ENCODE data around the gene NPC1L1.
"Not testable (repeated sequence)": the region's sequence is repeated elsewhere in the genome, so short reads cannot be mapped to it uniquely, and the experiment has no call there.

The NPC1L1 gene

DNA sequence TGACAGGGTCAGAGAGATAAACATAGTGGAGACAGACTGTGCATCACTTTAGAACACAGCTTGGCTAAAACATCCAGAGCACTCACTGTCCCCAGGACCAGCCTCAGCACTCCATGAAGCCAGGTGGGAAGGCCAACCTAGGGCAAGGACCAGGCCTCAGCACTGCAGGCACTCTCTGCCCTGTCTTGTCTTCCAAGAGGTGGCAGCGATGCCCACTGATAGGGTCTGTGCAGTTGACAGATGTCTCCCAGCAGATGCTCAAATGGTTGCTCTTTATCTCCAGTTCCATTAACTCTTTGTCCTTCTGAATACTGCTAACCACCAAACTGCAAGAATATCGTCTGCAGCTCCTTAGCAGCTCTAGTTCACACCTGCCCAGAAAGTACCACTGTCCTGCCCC, 23.5 kb upstream of the NPC1L1 start:
- no peak for DNase-seq (ENCODE audit: low read depth)

DNA sequence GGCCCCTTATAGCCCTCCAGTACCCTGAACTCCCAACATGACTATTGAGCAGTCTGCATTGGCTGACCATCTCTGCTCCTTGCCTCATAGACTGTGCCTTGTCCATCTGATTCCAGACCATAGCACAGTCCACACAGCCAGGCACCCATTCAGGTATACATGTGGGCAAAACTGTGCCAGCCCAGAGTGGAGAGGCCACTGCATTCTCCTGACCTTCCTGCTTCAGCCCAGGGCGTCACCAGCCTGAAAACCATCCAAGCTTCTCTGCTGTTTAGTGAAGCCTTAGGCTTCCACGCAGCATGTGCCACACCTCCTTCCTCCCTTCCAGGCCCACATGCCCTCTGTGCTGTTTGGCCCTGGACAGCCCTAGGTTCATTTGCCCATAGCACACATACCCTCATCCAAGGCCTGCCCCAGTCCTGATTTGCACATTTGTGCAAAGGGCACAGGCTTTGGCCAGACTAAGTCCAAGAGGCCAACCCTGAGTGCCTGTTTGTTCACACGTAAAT, 22.1 kb upstream of the NPC1L1 start:
- no peak for DNase-seq (ENCODE audit: low read depth)

DNA sequence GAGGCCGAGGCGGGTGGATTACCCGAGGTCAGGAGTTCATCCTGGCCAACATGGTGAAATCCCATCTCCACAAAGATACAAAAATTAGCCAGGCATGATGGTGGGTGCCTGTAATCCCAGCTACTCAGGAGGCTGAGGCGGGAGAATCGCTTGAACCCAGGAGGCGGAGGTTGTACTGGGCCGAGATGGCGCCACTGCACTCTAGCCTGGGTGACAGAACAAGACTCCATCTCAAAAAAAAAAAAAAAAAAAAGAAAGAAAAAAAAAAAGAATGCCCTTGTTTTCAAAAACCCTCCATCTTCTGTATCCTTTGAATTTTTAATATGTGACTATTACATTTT, 21.5 kb upstream of the NPC1L1 start:
- DNase-seq (ENCODE audit: low read depth) = not testable (repeated sequence)

DNA sequence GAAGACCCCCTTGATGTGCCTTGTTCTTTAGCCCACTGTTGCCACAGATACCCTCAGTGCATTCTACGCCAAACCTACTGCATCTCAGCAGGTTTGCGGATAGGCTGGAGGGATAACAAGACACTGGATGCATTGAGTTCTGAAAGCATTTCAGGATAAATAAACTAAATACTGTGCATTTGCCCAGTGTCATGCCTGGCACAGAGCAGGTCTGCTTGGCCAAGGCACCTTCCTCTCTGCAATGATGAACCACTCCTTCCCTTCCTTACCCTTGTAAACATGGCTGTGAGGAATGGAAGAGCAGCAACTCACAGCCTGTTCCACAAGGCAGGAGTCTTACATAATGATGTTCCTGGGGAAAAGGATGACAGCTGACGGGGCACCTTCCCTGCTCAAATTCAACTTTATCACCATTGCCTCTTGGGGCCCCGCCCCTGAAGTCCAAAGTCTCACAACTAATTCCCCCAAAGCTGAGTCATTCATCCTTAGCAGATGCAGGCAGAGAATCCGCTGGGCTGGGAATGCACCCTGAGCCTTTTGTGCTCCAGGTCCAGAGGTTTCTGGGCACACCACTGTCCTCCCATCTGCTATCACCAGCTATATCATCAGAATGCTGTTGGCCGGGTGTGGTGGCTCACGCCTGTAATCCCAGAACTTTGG, 21.0 kb upstream of the NPC1L1 start:
- no peak for DNase-seq (ENCODE audit: low read depth)

DNA sequence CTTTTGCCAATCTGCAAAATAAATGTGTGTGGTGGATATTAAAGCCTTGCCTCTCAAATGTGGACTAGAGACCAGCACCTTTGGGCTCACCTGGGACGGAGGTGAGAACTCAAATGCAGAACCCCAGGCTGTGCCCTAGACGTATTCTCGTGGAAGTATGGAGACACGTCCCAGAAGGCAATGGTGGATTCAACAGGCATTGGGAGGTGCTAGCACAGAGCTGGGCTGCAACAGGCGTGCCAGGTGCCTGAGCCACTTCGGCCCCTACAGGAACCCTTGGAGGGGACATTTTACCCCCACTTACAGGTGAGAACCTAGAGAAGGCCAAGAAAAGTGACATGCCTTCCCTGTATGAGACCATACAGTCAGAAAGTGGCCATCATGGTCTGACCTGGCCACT, 20.4 kb upstream of the NPC1L1 start:
- DNase-seq (ENCODE audit: low read depth) = no peak

DNA sequence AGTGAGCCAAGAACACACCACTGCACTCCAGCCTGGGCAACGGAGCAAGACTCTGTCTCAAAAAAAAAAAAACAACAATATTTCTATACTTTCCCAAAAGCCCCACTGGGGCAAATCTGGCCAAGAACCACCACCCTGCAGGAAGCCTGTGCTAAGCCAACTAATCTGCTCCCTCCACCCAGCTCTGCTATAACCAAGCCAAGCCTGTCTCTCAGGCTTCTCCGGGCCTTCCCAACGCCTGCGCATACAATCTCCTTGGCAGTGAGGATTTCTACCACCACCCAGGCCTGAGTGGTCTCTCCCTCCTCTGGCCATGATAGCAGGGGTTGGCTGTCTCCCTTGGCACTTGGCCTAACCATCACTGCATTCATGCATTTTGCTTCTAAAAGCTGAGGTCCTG, 18.4 kb upstream of the NPC1L1 start:
- DNase-seq (ENCODE audit: low read depth) = no peak

DNA sequence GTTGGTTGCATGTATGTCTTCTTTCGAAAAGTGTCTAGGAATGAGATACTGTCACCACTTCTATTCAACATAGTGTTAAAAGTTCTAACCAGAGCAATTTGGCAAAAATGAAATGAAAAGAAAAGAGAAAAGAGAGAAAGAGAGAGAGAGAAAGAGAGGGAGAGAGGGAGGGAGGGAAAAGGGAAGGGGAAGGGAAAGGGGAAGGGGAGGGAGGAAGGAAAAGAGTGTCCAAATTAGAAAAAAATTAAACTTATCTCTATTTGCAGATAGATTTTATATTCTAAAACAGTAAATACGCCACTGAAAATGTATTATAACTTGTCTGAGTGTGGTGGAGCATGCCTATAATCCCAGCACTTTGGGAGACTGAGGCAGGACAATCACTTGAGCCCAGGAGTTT, 16.4 kb upstream of the NPC1L1 start:
- DNase-seq (ENCODE audit: low read depth) = no peak

DNA sequence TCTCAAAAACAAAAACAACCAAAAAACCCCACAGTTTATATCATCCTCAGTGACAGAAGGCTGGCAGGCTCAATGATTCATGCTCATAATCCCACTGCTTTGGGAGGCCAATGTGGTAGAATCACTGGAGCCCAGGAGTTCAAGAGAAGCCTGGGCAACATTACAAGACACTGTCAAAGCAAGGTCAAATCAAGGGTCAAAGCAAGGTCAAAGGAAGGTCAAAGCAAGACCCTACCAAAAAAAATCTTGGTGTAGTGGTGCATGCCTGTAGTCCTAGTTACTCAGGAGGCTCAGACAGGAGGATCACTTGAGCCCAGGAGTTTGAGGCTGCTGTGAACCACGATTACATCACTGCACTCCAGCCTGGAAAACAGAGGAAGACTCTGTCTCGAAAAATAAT, 14.2 kb upstream of the NPC1L1 start:
- no peak for DNase-seq (ENCODE audit: low read depth)

DNA sequence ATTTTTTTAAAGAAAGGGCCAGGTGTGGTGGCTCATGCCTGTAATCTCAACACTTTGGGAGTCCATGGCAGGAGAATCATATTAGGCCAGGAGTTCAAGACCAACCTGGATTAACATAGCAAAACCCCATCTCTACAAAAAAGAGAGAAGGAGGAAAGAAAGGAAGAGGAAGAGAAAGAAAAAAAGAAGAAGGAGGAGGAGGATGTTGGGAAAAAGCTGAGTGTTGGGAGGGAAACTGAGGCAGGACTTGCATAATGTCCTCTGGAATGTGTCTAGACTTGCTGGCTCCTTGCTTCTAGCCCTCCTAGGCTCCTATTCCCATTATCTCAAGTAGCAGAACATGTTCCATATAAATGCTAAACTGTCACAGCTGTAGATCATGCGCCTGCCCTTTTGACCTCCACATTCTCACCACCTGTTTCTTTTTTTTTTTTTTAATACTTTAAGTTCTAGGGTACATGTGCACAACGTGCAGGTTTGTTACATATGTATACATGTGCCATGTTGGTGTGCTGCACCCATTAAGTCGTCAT, 11.4 kb upstream of the NPC1L1 start:
- DNase-seq (ENCODE audit: low read depth) = not testable (repeated sequence)

DNA sequence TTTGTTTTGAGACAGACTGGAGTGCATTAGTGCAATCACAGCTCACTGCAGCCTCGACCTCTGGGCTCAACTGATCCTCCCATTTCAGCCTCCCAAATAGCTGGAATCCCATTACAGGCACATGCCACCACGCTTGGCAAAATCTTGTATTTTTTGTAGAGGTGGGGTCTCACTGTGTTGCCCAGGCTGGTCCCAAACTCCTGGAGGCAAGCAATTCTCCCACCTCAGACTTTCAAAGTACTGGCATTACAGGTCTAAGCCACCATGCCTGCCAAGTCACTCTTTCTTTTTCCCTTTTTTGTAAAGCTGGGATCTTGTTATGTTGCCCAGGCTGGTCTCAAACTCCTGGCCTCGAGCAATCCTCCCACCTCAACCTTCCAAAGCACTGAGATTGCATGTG, 8.3 kb upstream of the NPC1L1 start:
- no peak for DNase-seq (ENCODE audit: low read depth)

DNA sequence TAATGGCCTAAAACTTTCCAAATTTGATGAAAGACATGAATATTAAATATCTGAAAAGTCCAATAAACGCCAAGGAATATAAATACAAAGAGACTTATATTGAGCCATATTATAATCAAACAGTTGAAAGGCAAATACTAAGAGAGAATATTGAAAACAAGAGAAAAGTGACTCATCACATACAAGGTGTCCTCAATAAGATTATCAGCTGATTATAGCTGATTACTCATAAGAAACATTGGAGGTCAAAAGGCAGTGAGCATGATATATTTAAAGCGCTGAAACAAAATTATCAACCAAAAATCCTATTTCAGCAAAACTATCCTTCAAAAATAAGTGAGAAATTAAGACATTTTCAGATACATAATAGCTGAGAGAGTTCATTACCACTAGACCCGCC, 7.8 kb upstream of the NPC1L1 start:
- no peak for DNase-seq (ENCODE audit: low read depth)

DNA sequence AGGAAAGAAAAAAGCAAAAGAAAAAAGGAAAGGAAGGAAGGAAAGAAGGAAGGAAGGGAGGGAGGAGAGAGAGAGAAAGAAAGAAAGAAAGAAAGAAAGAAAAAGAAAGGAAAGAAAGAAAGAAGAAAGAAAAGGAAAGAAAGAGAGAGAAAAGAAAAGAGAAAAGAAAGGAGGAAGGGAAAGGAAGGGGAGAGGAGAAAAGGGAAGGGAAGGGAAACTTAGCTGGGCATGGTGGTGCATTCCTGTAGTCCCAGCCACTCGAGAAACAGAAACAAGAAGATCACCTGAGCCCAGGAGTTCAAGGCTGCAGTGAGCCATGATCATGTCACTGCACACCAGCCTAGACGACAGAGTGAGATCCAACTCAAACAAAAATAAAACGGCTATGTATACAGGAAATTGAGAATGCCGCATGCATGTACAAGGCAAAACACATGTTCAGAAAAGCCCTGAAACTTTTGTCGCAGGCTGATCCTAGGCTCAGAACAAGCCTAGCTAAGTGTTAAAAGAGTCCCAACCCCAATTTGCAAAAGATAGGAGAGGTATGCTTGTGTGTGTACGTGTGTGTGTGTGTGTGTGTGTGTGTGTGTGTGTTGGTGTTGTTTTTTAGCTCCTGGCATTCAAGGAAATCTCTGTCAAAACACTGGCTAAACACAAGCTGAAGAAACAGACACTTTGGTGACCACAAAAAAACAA, 6.6 kb upstream of the NPC1L1 start:
- no peak for DNase-seq (ENCODE audit: low read depth)

DNA sequence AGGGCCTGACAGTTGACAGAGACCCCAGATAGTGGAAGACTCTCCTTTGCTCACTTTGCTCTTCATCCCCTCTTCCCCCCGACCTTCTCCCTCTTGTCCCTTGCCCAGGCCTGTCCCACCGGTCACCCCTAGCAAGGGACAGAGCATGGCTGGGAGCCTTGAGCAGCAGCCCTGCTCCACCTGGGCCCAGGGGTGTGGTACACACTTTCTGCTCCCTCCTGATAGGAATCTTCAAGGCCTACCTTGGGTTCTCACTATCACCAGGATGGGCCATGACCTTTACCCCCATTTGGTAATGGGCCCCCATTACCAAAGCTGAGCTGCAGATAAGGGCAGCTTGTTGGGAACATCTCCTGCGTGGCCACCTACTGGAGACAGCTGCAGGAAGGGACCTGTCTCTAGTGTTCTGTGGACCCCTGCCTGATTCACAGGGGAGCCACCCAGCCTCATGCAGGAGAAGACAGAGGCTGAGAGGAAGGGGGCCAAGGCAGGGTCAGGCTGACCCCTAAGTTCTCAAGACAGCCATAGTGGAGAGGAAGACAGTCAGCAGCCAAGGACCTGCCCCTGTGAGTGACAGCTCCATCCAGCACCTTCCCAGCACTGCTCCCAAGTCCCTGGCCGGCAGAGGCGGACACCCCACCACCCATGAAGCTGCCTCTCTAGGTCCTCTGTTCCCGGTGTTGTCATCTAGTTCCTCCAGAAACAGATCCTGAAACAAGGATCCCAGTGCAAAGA, 913 bp upstream of the NPC1L1 start:
- DNase-seq (ENCODE audit: low read depth) = no peak

DNA sequence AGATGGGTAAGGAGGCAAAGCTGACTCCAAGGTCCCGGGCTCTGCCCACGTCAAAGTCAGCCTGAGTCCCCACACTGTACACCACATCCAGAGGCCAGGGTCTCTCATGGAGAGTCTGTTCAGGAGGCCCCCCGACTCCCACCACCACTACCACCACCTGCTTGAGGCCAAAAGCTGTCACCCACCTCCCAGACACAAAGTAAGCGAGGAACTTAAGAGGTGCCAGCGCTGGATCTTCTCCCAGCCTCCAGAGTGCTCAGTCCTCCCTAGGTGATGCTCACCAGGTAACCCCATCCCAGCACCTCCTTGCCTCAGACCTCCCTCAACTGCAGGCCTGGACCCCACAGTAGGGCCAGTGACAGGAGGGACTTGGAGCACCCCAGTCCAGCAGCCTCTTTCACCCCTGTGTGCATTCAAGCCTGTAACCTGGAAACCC, 520 bp downstream of the NPC1L1 start:
- no peak for DNase-seq (ENCODE audit: low read depth)

DNA sequence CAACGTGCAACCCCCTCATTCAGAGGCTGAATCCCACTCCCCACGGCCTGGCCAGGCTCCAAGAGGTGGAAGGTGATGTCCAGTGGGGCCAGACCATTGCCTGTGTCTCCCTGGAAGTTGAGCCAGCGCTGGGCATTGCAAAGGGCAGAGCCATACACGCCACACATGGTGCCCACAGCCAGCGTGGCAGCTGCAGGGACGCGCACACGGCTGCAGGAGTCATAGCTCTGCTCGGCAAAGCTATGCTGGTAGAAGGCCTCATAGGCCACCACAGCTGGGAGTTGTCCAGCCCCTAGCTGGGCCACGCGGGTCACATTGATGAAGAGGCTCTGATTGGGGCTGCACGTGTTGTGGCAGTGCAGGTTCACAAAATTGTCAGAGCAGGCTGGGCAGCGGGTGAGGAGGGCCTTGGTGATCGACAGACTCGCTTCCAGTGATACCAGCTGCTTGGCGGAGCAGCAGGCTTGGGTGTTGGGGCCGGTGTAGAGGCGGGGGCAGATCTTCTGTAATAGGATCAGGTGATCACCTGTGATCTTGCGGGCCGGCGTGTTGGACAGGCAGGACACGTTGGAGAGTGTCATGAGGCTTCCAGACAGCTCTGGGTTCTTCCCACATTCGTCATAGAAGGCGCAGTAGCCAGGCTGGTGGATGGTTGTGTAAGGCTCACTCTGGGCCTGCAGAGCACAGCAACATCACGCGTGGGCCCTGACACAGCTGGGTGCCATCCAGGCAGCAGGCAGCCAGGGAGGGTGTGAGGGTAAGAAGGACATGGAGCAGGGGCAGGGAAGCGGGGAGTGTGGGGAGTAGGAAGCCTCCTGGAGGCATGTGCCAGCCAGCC, 1.2 kb downstream of the NPC1L1 start:
- DNase-seq (ENCODE audit: low read depth) = no peak

DNA sequence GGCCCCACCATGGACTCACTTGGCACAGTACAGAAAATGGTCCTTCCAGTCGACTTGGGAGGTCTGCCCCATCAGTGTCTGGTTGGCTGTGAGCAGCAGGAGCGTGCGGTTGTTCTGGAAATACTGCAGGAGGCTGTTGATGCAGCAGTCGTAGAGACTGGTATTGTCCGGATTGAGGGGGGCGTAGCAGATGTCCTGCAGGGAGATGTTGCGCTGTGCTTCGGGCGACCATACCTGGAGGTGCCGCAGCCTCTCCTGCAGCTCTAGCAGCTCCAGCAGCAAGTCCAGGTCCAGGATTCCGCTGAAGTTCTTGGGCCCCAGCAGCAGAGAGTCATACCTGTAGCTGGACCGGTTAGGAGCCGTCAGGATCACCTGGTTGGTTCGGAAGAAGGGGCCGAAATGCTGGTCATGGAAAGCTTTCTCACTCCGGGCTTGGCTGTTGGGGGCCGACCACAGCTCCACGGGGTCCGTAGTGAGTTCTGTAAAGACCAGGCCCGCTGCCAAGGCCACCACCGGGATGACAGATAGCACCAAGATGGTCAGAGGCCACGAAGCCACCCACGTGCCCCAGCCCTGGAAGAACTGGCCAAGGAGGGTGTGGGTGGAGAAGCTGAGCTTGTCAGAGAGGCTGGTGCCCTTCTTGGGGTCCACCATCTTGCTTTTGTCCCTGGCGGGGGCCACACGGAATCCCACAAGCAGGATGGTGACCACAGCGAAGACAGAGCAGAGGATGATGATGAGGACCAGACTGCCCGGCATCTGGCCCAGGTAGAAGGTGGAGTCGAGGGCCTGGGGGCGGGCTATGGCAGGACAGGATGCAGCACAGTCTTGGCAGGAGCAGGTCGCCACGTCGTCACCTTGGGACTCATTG, 2.1 kb downstream of the NPC1L1 start:
- no peak for DNase-seq (ENCODE audit: low read depth)

DNA sequence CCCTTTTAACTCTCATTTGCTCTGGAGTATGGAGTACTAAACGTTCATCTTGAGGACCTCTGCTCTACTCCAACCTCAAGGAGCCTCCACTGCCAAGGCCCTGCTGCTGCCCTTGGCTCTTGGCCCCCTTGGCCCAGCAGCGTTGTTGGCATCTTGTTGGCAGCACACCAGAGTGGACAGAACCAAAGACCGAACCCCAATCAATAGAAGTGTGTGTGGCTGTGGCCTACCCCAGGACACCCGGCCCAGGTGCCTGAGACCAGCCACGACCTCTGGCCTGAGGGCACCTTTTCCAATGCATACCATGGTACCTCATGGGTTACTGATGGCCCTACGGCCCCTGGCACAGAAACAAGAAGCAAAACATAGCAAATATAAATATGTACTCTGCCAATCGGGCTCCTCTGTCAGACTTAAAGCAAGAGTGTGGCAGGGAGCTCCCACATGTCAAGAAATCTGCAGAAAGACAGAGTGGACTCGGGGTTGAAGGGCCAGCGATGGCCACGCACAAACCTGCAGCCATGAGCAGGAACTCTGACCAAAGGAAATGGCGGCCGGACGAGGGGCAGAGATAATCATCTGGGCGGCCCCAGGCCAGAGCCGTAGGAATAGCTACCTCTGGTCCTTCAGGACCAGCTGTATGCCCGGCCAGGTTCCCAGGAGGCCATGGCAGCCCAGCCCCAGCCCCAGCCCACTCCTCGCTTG, 2.9 kb downstream of the NPC1L1 start:
- no peak for DNase-seq (ENCODE audit: low read depth)

DNA sequence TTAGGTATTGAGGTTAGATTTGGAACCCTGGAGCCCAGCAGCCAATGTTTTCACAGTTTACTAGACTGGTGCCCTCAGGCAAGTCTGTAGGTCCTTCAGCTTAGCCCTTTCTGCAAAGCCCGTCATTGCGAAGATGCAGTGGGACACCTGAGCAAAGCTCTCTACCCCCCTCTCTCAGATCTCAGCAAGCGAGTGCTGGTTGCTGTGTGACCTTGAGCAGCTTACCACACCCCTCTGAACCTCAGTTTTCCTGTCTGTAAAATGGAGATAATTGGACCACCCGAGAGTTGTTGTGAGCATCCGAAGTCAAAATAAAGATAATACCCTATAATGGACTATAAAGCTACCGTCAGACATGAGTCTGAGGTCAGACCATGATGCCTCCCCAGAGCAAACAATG, 3.7 kb downstream of the NPC1L1 start:
- no peak for DNase-seq (ENCODE audit: low read depth)

DNA sequence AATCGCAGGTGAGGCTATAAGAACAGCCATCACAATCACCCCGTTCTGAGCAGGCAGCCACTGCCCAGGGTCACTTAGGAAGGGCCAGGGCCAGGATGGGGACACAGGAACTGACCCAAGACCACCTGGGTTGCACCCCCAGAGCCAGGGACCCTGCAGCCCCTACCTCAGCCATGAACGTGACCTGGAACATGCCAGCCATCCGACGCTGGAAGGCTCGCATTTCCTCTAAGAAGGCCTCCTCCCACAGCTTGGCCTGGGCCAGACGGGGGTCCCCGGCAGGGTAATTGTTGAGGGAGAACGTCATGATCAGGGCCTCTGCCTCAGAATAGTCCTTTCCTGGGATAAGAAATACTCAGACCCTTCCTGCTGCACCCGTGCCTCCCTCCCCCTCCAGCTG, 5.0 kb downstream of the NPC1L1 start:
- no peak for DNase-seq (ENCODE audit: low read depth)

DNA sequence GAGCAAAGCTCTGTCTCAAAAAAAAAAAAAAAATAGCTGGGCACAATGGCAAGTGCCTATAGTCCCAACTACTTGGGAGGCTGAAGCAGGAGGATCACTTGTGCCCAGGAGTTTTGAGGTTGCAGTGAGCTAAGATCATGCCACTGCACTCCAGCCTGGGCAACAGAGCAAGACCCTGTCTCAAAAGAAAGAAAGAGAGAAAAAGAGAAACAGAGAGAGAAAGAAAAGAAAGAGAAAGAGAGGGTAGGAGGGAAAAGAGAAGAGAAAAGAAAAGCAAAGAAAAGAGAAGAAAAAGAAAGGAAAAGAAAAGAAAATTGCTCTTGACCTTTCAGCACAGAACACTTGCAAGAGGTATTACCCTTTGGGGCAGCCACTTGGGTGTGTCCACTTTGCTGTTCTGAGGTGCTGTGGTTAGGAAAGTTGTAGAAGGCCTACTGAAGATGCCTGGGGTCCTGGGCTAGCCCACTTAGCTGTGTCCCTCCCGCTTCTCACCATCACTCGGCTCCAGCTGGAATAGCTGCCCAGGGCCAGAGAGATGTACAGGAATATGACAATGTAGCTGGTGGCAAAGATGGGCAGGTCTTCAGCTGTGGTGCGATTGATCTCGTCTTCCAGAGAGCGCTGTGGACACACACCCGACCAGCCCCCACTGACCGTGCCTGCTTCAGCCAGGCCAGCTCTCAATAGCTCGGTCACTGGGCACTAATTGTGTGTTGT, 5.6 kb downstream of the NPC1L1 start:
- no peak for DNase-seq (ENCODE audit: low read depth)

Data from activated T-cell treated with anti-CD3 and anti-CD28 coated beads for 1 hour (primary cell).